ENCODE data around the gene EPS8L1. TPM values are rescaled to one million over a fixed set of nuclear protein-coding genes. Genes with fewer than 3 reads are reported as not detected.

The EPS8L1 gene
- 3.6 to 6.4 TPM (median 5.4 TPM) in 5 replicates for total RNA-seq (2022; extraction: Qiagen RNA extraction)

DNA sequence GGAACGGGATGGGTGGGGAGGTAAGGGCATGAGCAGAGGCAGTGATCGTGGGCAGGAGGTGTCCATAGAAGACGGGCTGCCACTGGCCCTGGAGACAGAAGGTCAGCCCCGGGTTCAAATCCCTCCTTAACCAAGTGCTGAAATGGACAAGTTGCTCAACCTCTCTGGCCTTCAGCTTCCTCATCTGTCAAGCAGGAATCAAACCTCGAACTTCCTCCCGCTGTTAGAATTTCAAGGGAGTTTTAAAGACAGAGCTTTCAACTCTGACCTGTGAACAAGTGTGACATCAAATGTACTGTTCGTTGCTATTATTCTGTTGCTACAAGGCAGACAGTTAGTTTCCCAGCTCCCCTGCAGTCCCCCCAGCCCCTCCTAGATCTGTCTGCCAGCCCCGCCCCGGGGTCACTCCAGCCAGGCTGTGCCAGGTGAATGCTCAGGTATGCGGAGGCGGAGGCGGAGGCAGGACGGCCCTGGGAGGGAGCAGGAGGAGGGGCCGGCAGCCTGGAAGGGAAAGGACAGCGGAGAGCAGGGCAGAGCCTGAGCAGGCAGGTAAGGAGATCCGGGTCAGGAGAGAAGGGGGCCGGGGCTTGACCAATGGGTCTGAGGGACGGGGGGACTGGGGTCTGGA lies at the start of gene EPS8L1:
Gene EPS8L1, plus strand, starts transcription at position 499 of the 628 bp plus-strand sequence. CDS start 576 bp downstream, outside the sequence.

DNA sequence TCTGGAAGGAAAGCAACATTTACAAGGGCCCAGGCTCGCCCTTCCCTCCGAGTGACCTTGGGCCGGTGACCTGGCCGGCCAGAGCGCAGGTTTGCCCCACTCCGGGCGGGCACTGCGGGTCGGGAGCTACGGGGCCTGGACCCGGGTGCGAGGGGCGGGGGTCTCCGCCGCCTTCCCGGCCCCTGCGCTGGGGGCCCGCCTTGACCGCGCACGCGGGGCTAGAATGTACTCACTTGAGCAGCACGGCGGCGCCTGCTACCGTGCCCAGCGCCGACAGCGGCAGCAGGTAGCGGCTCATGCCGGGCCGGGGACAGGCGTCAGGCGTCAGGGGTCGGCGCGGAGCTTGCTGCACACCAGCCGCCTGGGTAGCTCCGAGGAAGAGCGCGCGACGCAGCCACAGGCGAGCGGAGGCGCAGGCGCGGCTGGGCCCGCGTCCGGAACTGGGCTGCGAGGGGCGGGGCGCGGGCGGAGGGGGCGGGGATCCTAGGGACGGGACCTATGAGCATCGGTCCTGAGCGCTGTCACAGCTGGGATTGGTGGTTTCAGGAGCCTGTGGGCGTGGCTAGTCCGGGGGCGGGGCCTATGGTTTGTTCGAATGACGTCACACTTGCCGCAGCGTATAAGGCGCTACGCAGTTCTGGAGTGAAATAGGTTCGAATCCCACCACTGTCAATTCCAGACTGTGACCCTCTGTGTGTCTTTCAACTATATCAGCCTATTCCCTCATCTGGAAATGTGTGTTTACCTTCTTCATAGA lies 12.8 kb upstream of the EPS8L1 start, which contains the start of gene RDH13:
Gene RDH13, minus strand, starts transcription at position 414 of the 757 bp plus-strand sequence. Its CDS starts 116 bp downstream, at position 298.

DNA sequence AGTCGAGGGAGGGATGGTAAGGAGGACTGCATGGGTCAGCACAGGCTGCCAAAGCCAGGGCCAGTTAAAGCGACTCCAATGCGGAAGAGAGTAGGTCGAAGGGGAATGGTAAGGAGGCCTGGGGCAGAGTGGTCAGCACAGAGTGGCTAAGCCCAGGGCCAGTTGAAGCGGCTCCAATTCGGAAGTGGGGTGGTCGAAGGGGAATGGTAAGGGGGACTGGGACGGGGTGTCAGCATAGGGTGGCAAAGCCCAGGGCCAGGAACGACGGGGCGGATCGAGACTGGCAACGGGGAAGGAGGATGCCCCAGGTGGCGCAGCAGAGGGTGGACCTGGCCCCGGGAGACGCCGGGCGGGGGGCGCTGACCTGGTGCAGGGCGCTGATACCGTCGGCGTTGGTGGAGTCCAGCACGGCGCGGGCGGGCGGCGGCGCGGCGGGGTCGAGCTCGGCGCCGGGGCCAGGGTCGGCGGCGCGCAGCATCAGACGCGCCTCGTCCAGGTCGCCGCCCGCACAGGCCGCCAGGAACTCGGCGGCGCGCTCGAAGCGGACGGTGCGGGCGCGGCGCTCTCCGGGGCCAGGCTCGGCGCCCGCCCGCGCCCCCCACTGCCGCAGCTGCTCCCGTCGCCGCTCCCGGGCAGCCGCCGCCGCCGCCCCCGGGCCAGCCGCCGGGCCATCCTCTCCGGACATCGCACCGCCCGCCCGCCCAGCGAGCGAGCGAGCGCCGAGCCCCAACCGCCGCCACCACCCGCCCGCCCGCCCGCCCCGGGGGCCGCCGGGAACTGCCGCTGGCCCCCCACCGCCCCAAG lies 41.4 kb downstream of the EPS8L1 start, which contains the start of gene PPP1R12C:
Gene PPP1R12C, minus strand, starts transcription at position 779 of the 804 bp plus-strand sequence. Its CDS starts 94 bp downstream, at position 685.

Other genes with a start within 250 kb of the EPS8L1 start
- not detected in 5 replicates for gene KIR2DS4, start 243.2 kb upstream of the EPS8L1 start, total RNA-seq (2022; extraction: Qiagen RNA extraction)
- gene KIR3DL2, start 225.4 kb upstream of the EPS8L1 start, total RNA-seq (2022; extraction: Qiagen RNA extraction) = 0.06 TPM in 1 of 5 replicates, not detected in the others
- gene FCAR, start 201.6 kb upstream of the EPS8L1 start, total RNA-seq (2022; extraction: Qiagen RNA extraction) = not detected in 5 replicates
- not detected in 5 replicates for gene NCR1, start 169.7 kb upstream of the EPS8L1 start, total RNA-seq (2022; extraction: Qiagen RNA extraction)
- gene NLRP7, start 128.3 kb upstream of the EPS8L1 start, total RNA-seq (2022; extraction: Qiagen RNA extraction) = 0.05 to 0.08 TPM in 2 of 5 replicates, not detected in the others
- gene NLRP2, start 109.5 kb upstream of the EPS8L1 start, total RNA-seq (2022; extraction: Qiagen RNA extraction) = 22.4 to 29.0 TPM (median 25.9 TPM) in 5 replicates
- gene GP6, start 37.6 kb upstream of the EPS8L1 start, total RNA-seq (2022; extraction: Qiagen RNA extraction) = 0.08 to 0.21 TPM (median 0.16 TPM) in 5 replicates
- gene RDH13, start 12.7 kb upstream of the EPS8L1 start, total RNA-seq (2022; extraction: Qiagen RNA extraction) = 19.5 to 20.9 TPM (median 20.3 TPM) in 5 replicates
- gene PPP1R12C, start 41.8 kb downstream of the EPS8L1 start, total RNA-seq (2022; extraction: Qiagen RNA extraction) = 65.1 to 85.5 TPM (median 79.5 TPM) in 5 replicates
- 108 to 144 TPM (median 132 TPM) in 5 replicates for gene TNNT1, start 73.3 kb downstream of the EPS8L1 start, total RNA-seq (2022; extraction: Qiagen RNA extraction)
- 4.8 to 7.9 TPM (median 7.6 TPM) in 5 replicates for gene TNNI3, start 81.9 kb downstream of the EPS8L1 start, total RNA-seq (2022; extraction: Qiagen RNA extraction)
- gene DNAAF3, start 90.7 kb downstream of the EPS8L1 start, total RNA-seq (2022; extraction: Qiagen RNA extraction) = 5.2 to 6.4 TPM (median 5.6 TPM) in 5 replicates
- gene SYT5, start 104.4 kb downstream of the EPS8L1 start, total RNA-seq (2022; extraction: Qiagen RNA extraction) = 3.0 to 4.8 TPM (median 4.3 TPM) in 5 replicates
- 3.1 to 5.8 TPM (median 4.0 TPM) in 5 replicates for gene PTPRH, start 133.6 kb downstream of the EPS8L1 start, total RNA-seq (2022; extraction: Qiagen RNA extraction)
- 2.7 to 4.2 TPM (median 3.9 TPM) in 5 replicates for gene TMEM86B, start 152.9 kb downstream of the EPS8L1 start, total RNA-seq (2022; extraction: Qiagen RNA extraction)
- gene PPP6R1, start 183.1 kb downstream of the EPS8L1 start, total RNA-seq (2022; extraction: Qiagen RNA extraction) = 93.5 to 110 TPM (median 107 TPM) in 5 replicates
- 118 to 141 TPM (median 133 TPM) in 5 replicates for gene HSPBP1, start 204.2 kb downstream of the EPS8L1 start, total RNA-seq (2022; extraction: Qiagen RNA extraction)
- gene BRSK1, start 208.1 kb downstream of the EPS8L1 start, total RNA-seq (2022; extraction: Qiagen RNA extraction) = 2.4 to 3.6 TPM (median 3.1 TPM) in 5 replicates
- gene TMEM150B, start 249.5 kb downstream of the EPS8L1 start, total RNA-seq (2022; extraction: Qiagen RNA extraction) = 0.20 TPM in 1 of 5 replicates, not detected in the others